Epithelial cell of proximal tubule (primary cell): ENCODE results near the gene PRDM16. TPM values are rescaled to one million over a fixed set of nuclear protein-coding genes. Genes with fewer than 3 reads are reported as not detected.

Experiments
- DNase-seq: peaks from one replicate; pipeline ENCODE4 v3.0.0-alpha.2; 2011; ENCODE audit warnings: low read depth
- H3K4me3 ChIP-seq: 2 replicates; pipeline ENCODE4 v1.5.1; 2011; ENCODE audit warnings: low read depth, mild to moderate bottlenecking, low read length
- CTCF ChIP-seq: conservative IDR thresholded peaks from 2 replicates; pipeline ENCODE4 v1.5.1; 2012; ENCODE audit warnings: low read depth, mild to moderate bottlenecking, low read length
- total RNA-seq: library from RNA; depleted of rRNA; stranded (reverse); fragments of >200 nt; gene quantifications from 2 replicates; pipeline ENCODE4 v1.2.3, GENCODE V29; 2015

PRDM16 gene
- total RNA-seq, 1 donor from 2014 or later, result 0.06 TPM

GRCh38 chr1:3136532-3136931 is 67.5 kb downstream of the PRDM16 start:
- no peak overlapping the region for H3K4me3 ChIP-seq
- no peak for DNase-seq
- TF ChIP-seq CTCF, result no peak

- no peak overlapping the region for H3K4me3 ChIP-seq
- no peak for TF ChIP-seq CTCF
- no peak for DNase-seq
Measured at GRCh38 chr1:3137111-3138100, 68.4 kb downstream of the PRDM16 start.

GRCh38 chr1:3138623-3139151 is 69.7 kb downstream of the PRDM16 start:
- H3K4me3 ChIP-seq, result no peak overlapping the region
- no peak for DNase-seq
- TF ChIP-seq CTCF, result no peak

GRCh38 chr1:3139451-3139852 is 70.4 kb downstream of the PRDM16 start:
- DNase-seq, result no peak
- H3K4me3 ChIP-seq, result no peak overlapping the region
- no peak for TF ChIP-seq CTCF

GRCh38 chr1:3139871-3140361 is 70.9 kb downstream of the PRDM16 start:
- DNase-seq, result no peak
- no peak overlapping the region for H3K4me3 ChIP-seq
- no peak for TF ChIP-seq CTCF

- no peak overlapping the region for H3K4me3 ChIP-seq
- DNase-seq, result no peak
- no peak for TF ChIP-seq CTCF
Measured at GRCh38 chr1:3140437-3140836, 71.4 kb downstream of the PRDM16 start.
